ENCODE measurements around the gene SETX.

DNA sequence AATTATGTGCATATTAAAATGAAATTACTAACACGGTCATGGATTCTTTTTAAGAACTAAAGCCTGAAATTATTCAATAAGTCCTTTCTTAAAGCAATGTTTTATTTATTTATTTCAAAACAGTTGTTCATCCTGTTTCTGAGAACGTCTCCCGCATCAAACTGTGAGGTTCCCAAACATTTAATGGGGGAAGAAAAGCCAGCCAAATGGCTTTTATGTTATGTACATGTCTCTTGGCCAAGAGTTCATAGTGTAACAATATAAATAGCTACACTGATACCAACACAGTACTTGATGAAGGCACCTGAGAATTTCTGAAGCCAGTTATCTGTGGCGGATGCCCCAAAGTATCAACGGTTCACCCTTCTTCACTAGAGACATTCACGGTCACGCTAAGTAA is 36.2 kb upstream of the SETX start:
- no peak for TF ChIP-seq ZNF239 (tag by site-specific recombination; IDR thresholded peaks at IDR 0.05)
- TF ChIP-seq ZNF394 (tag by site-specific recombination; IDR thresholded peaks at IDR 0.05; ENCODE audit: borderline replicate concordance): no peak
- TF ChIP-seq HOXD13 (CRISPR knock-in tag; IDR thresholded peaks at IDR 0.05; ENCODE audit: borderline replicate concordance): no peak

All from HEK293 (cell line).